Mucosa of stomach (tissue), 1 donor: ENCODE measurements around the gene CABP2.

Experiments
- H3K27me3 ChIP-seq: one replicate; pipeline ENCODE4 v1.7.0; 2013; ENCODE audit warnings: mild to moderate bottlenecking, low read length; ENCODE audit not compliant: control insufficient read depth, insufficient read depth
- H3K36me3 ChIP-seq: one replicate; pipeline ENCODE4 v1.7.0; 2013; ENCODE audit warnings: low read length; ENCODE audit not compliant: control insufficient read depth, insufficient read depth
- H3K4me1 ChIP-seq: one replicate; pipeline ENCODE4 v1.7.0; 2013; ENCODE audit warnings: mild to moderate bottlenecking, low read length; ENCODE audit not compliant: control insufficient read depth, insufficient read depth
- H3K4me3 ChIP-seq: one replicate; pipeline ENCODE4 v1.7.0; 2013; ENCODE audit warnings: low read length
- H3K9ac ChIP-seq: one replicate; pipeline ENCODE4 v1.7.0; 2013; ENCODE audit warnings: mild to moderate bottlenecking, low read length, moderate library complexity
- H3K9me3 ChIP-seq: one replicate; pipeline ENCODE4 v1.7.0; 2013; ENCODE audit warnings: mild to moderate bottlenecking, low read length, moderate library complexity; ENCODE audit not compliant: control insufficient read depth
- donor health status: Pancreatic carcinoma.

CABP2 gene

GRCh38 chr11:67535561-67535960 is 12.3 kb upstream of the CABP2 start:
- Histone ChIP-seq H3K27me3 (peaks cover 5% of the 10 kb centered on the region), H3K9ac (no peak overlapping the region), H3K4me3 (no peak overlapping the region), H3K9me3 (no peaks in the 10 kb centered on the region), H3K36me3 (no peaks in the 10 kb centered on the region), H3K4me1 (peaks cover 7% of the 10 kb centered on the region)

- Histone ChIP-seq H3K9ac (no peak overlapping the region), H3K4me1 (peaks cover under 1% of the 10 kb centered on the region), H3K9me3 (no peaks in the 10 kb centered on the region), H3K27me3 (peaks cover 4% of the 10 kb centered on the region), H3K36me3 (no peaks in the 10 kb centered on the region), H3K4me3 (no peak overlapping the region)
These were observed 10.9 kb upstream of the CABP2 start for GRCh38 chr11:67534070-67534679.

- H3K4me1 ChIP-seq = no peaks in the 10 kb centered on the region
- no peak overlapping the region for H3K9ac ChIP-seq
- H3K4me3 ChIP-seq = no peak overlapping the region
- H3K36me3 ChIP-seq = no peaks in the 10 kb centered on the region
- H3K9me3 ChIP-seq = no peaks in the 10 kb centered on the region
- no peaks in the 10 kb centered on the region for H3K27me3 ChIP-seq
These were observed 9.6 kb upstream of the CABP2 start for GRCh38 chr11:67532889-67533288.

- Histone ChIP-seq H3K27me3 (no peaks in the 10 kb centered on the region), H3K9ac (no peak overlapping the region), H3K4me1 (peaks cover 7% of the 10 kb centered on the region), H3K36me3 (no peaks in the 10 kb centered on the region), H3K9me3 (no peaks in the 10 kb centered on the region), H3K4me3 (no peak overlapping the region)
These were observed 7.0 kb upstream of the CABP2 start for GRCh38 chr11:67530282-67530592.

GRCh38 chr11:67528376-67528775 is 5.1 kb upstream of the CABP2 start:
- H3K4me3 ChIP-seq = no peak overlapping the region
- H3K4me1 ChIP-seq = peaks cover 15% of the 10 kb centered on the region
- no peak overlapping the region for H3K9ac ChIP-seq
- H3K9me3 ChIP-seq = no peaks in the 10 kb centered on the region
- no peaks in the 10 kb centered on the region for H3K36me3 ChIP-seq
- H3K27me3 ChIP-seq = no peaks in the 10 kb centered on the region

- Histone ChIP-seq H3K9ac (no peak overlapping the region), H3K4me3 (no peak overlapping the region), H3K9me3 (no peaks in the 10 kb centered on the region), H3K27me3 (no peaks in the 10 kb centered on the region), H3K36me3 (no peaks in the 10 kb centered on the region), H3K4me1 (peaks cover 15% of the 10 kb centered on the region)
These were observed 2.2 kb upstream of the CABP2 start for GRCh38 chr11:67525275-67525976.

- H3K27me3 ChIP-seq = no peaks in the 10 kb centered on the region
- peaks cover 15% of the 10 kb centered on the region for H3K4me1 ChIP-seq
- H3K36me3 ChIP-seq = no peaks in the 10 kb centered on the region
- no peak overlapping the region for H3K4me3 ChIP-seq
- H3K9me3 ChIP-seq = no peaks in the 10 kb centered on the region
- H3K9ac ChIP-seq = no peak overlapping the region
These were observed 1.2 kb upstream of the CABP2 start for GRCh38 chr11:67524480-67524808.

GRCh38 chr11:67523556-67524479 is 572 bp upstream of the CABP2 start:
- Histone ChIP-seq H3K4me1 (peaks cover 15% of the 10 kb centered on the region), H3K9me3 (no peaks in the 10 kb centered on the region), H3K4me3 (no peak overlapping the region), H3K36me3 (no peaks in the 10 kb centered on the region), H3K27me3 (no peaks in the 10 kb centered on the region), H3K9ac (no peak overlapping the region)

GRCh38 chr11:67522338-67522737 is 908 bp downstream of the CABP2 start:
- Histone ChIP-seq H3K4me1 (peaks cover 15% of the 10 kb centered on the region), H3K4me3 (no peak overlapping the region), H3K9ac (no peak overlapping the region), H3K9me3 (no peaks in the 10 kb centered on the region), H3K27me3 (no peaks in the 10 kb centered on the region), H3K36me3 (no peaks in the 10 kb centered on the region)

GRCh38 chr11:67521924-67522323 is 1.3 kb downstream of the CABP2 start:
- Histone ChIP-seq H3K9me3 (no peaks in the 10 kb centered on the region), H3K4me1 (peaks cover 15% of the 10 kb centered on the region), H3K4me3 (no peak overlapping the region), H3K9ac (no peak overlapping the region), H3K27me3 (no peaks in the 10 kb centered on the region), H3K36me3 (no peaks in the 10 kb centered on the region)

GRCh38 chr11:67520856-67521824 is 2.1 kb downstream of the CABP2 start:
- Histone ChIP-seq H3K4me3 (no peak overlapping the region), H3K9me3 (no peaks in the 10 kb centered on the region), H3K27me3 (no peaks in the 10 kb centered on the region), H3K36me3 (no peaks in the 10 kb centered on the region), H3K4me1 (peaks cover 15% of the 10 kb centered on the region), H3K9ac (no peak overlapping the region)
